ENCODE results near the gene ASXL2. TPM values are rescaled to one million over a fixed set of nuclear protein-coding genes. Genes with fewer than 3 reads are reported as not detected.

The ASXL2 gene
- total RNA-seq, 8 experiments from 2014 or later, result 3.3 to 24.0 (median 8.2) TPM

- ATAC-seq (replicated peaks in 6 of 8), result no peak
- 70 to 100% (median 94%) methylated on average over 2 to 5 of the region's 7 CpGs; no CpG with 5 or more reads in 3 of the 10 experiments for WGBS, 10 experiments
Observed at GRCh38 chr2:25699216-25699615, 179.1 kb downstream of the ASXL2 start.

GRCh38 chr2:25698752-25699151 is 179.5 kb downstream of the ASXL2 start:
- ATAC-seq (replicated peaks in 6 of 8), result no peak
- Histone ChIP-seq H3K27ac (no peak overlapping the region), H3K4me3 (no peak overlapping the region), H3K4me1 (replicated peaks in 1 of 2) (peaks cover 0 to 14% of the 10 kb centered on the region in 2 donors)
- in situ Hi-C loops (cut with MboI; ENCODE audit: low pct_unique_long_range_greater_than_20kb in 2 of 9, low sequenced_read_pairs in 9 of 9, unreplicated experiment in 9 of 9), result no loop called here

More at GRCh38 chr2:25699216-25699615, 179.1 kb downstream of the ASXL2 start:
- Histone ChIP-seq H3K27ac (no peak overlapping the region), H3K4me3 (no peak overlapping the region), H3K4me1 (replicated peaks in 1 of 2) (peaks cover 0 to 14% of the 10 kb centered on the region in 2 donors)
- in situ Hi-C loops (cut with MboI; ENCODE audit: low pct_unique_long_range_greater_than_20kb in 2 of 9, low sequenced_read_pairs in 9 of 9, unreplicated experiment in 9 of 9), result no loop called here

GRCh38 chr2:25697559-25698341 is 180.5 kb downstream of the ASXL2 start:
- in situ Hi-C loops (cut with MboI; ENCODE audit: low pct_unique_long_range_greater_than_20kb in 2 of 9, low sequenced_read_pairs in 9 of 9, unreplicated experiment in 9 of 9), result no loop called here
- Histone ChIP-seq H3K4me1 (replicated peaks in 1 of 2) (peaks cover 0 to 14% of the 10 kb centered on the region in 2 donors), H3K4me3 (no peak overlapping the region), H3K27ac (no peak overlapping the region)
- ATAC-seq (replicated peaks in 6 of 8), result peak; percentile 46 to 84 (median 67)
- WGBS, 10 experiments, result 27 to 60% (median 48%) methylated on average over 2 to 13 of the region's 17 CpGs; no CpG with 5 or more reads in 1 of the 10 experiments

GRCh38 chr2:25692737-25693445 is 185.4 kb downstream of the ASXL2 start:
- in situ Hi-C loops (cut with MboI; ENCODE audit: low pct_unique_long_range_greater_than_20kb in 2 of 9, low sequenced_read_pairs in 9 of 9, unreplicated experiment in 9 of 9), result no loop called here
- ATAC-seq (replicated peaks in 6 of 8), result no peak
- Histone ChIP-seq H3K27ac (no peak overlapping the region), H3K4me3 (no peak overlapping the region), H3K4me1 (replicated peaks in 1 of 2) (peaks cover 0 to 5% of the 10 kb centered on the region in 2 donors)
- WGBS, 10 experiments, result 40 to 100% (median 75%) methylated on average over 1 to 5 of the region's 6 CpGs; no CpG with 5 or more reads in 2 of the 10 experiments

- peak in 2 of 8 experiments; percentile 19 to 76 for ATAC-seq (replicated peaks in 6 of 8)
- 50 to 100% (median 80%) methylated on average over 2 to 4 of the region's 4 CpGs; no CpG with 5 or more reads in 2 of the 10 experiments for WGBS, 10 experiments
- Histone ChIP-seq H3K27ac (no peak overlapping the region), H3K4me1 (replicated peaks in 1 of 2) (no peaks in the 10 kb centered on the region), H3K4me3 (no peak overlapping the region)
- in situ Hi-C loops (cut with MboI; ENCODE audit: low pct_unique_long_range_greater_than_20kb in 2 of 9, low sequenced_read_pairs in 9 of 9, unreplicated experiment in 9 of 9), result no loop called here
Observed at GRCh38 chr2:25692143-25692542, 186.1 kb downstream of the ASXL2 start.

- in situ Hi-C loops (cut with MboI; ENCODE audit: low pct_unique_long_range_greater_than_20kb in 2 of 9, low sequenced_read_pairs in 9 of 9, unreplicated experiment in 9 of 9), result no loop called here
- no peak overlapping the region for H3K27ac ChIP-seq
- no peak overlapping the region for H3K4me3 ChIP-seq
- H3K4me1 ChIP-seq (replicated peaks in 1 of 2), result no peaks in the 10 kb centered on the region
- 20 to 100% (median 60%) methylated on average over 1 of the region's 1 CpG; no CpG with 5 or more reads in 7 of the 10 experiments for WGBS, 10 experiments
- peak; percentile 20 to 99 (median 82) for ATAC-seq (replicated peaks in 6 of 8)
Observed at GRCh38 chr2:25690058-25690457, 188.2 kb downstream of the ASXL2 start.

GRCh38 chr2:25688236-25688635 is 190.1 kb downstream of the ASXL2 start:
- Histone ChIP-seq H3K27ac (no peak overlapping the region), H3K4me3 (no peak overlapping the region), H3K4me1 (replicated peaks in 1 of 2) (no peaks in the 10 kb centered on the region)
- WGBS, 10 experiments, result 40 to 86% (median 67%) methylated on average over 1 to 6 of the region's 6 CpGs; no CpG with 5 or more reads in 6 of the 10 experiments
- no peak for ATAC-seq (replicated peaks in 6 of 8)
- in situ Hi-C loops (cut with MboI; ENCODE audit: low pct_unique_long_range_greater_than_20kb in 2 of 9, low sequenced_read_pairs in 9 of 9, unreplicated experiment in 9 of 9), result no loop called here

- no peak overlapping the region for H3K4me3 ChIP-seq
- ATAC-seq (replicated peaks in 6 of 8), result no peak
- no peaks in the 10 kb centered on the region for H3K4me1 ChIP-seq (replicated peaks in 1 of 2)
- 83 to 100% (median 92%) methylated on average over 1 to 2 of the region's 2 CpGs; no CpG with 5 or more reads in 4 of the 10 experiments for WGBS, 10 experiments
- no peak overlapping the region for H3K27ac ChIP-seq
- in situ Hi-C loops (cut with MboI; ENCODE audit: low pct_unique_long_range_greater_than_20kb in 2 of 9, low sequenced_read_pairs in 9 of 9, unreplicated experiment in 9 of 9), result no loop called here
Observed at GRCh38 chr2:25685741-25686140, 192.5 kb downstream of the ASXL2 start.

- in situ Hi-C loops (cut with MboI; ENCODE audit: low pct_unique_long_range_greater_than_20kb in 2 of 9, low sequenced_read_pairs in 9 of 9, unreplicated experiment in 9 of 9), result no loop called here
- H3K27ac ChIP-seq, result no peak overlapping the region
Observed at GRCh38 chr2:25684577-25685473, 193.5 kb downstream of the ASXL2 start.

More at GRCh38 chr2:25684577-25685473, 193.5 kb downstream of the ASXL2 start:
- no peak overlapping the region for H3K4me3 ChIP-seq
- no peak for ATAC-seq (replicated peaks in 6 of 8)
- 30 to 92% (median 88%) methylated on average over 2 to 11 of the region's 20 CpGs for WGBS, 10 experiments
- no peaks in the 10 kb centered on the region for H3K4me1 ChIP-seq (replicated peaks in 1 of 2)

Other genes with a start within 250 kb of the ASXL2 start
- gene DTNB, start 204.9 kb downstream of the ASXL2 start, total RNA-seq, result 10 to 100 TPM; 16.9 to 85.0 (median 25.3) TPM
- 10 to 100 TPM in 5 of 8 experiments, 1 to 10 TPM in 3; 1.1 to 61.7 (median 48.5) TPM for gene KIF3C, start 104.0 kb upstream of the ASXL2 start, total RNA-seq
- 100 to 1,000 TPM in 2 of 8 experiments, 10 to 100 TPM in 6; 78.0 to 135 (median 86.2) TPM for gene RAB10, start 155.6 kb upstream of the ASXL2 start, total RNA-seq